Lower lobe of right lung (tissue), 2 donors: Measurements from ENCODE around the gene RUNX1. TPM values are rescaled to one million over a fixed set of nuclear protein-coding genes. Genes with fewer than 3 reads are reported as not detected.

ENCODE experiments used
- ATAC-seq, 2 donors: fragments of 200-7000 bp; cut with Tn5 transposase; one replicate each; pipeline ENCODE4 v1.9.1; 2020 to 2022; ENCODE audit warnings: mild to moderate bottlenecking in 2 of 2, moderate library complexity in 2 of 2
- DNase-seq: peaks from one replicate; pipeline ENCODE4 v3.0.0-alpha.2; 2020
- H3K27ac ChIP-seq: fragments of 200-600 bp; one replicate; pipeline ENCODE4 v1.8.0; 2022
- H3K27me3 ChIP-seq: fragments of 200-600 bp; one replicate; pipeline ENCODE4 v1.8.0; 2022; ENCODE audit warnings: low read depth
- H3K36me3 ChIP-seq: fragments of 200-600 bp; one replicate; pipeline ENCODE4 v1.8.0; 2022; ENCODE audit warnings: mild to moderate bottlenecking
- H3K4me1 ChIP-seq: fragments of 200-600 bp; one replicate; pipeline ENCODE4 v1.8.0; 2022
- H3K4me3 ChIP-seq: fragments of 200-600 bp; one replicate; pipeline ENCODE4 v1.8.0; 2022; ENCODE audit warnings: mild to moderate bottlenecking
- H3K9me3 ChIP-seq: fragments of 200-600 bp; one replicate; pipeline ENCODE4 v1.8.0; 2022
- intact Hi-C: fragments of 100-400 bp; cut with DNase I; formaldehyde crosslinking; loops from one replicate; pipeline ENCODE4 v1.11.0; 2022
- total RNA-seq: library from RNA; stranded (reverse); fragmentation: NEBNext Ultra II Directional; extraction: Animal tissue kit (Norgen Biotek cat#: 25700); gene quantifications from one replicate; pipeline ENCODE4 v1.2.1, GENCODE V29; 2021
- TF ChIP-seq, protein P1 (sequence below): fragments of 200-600 bp; IDR thresholded peaks from one replicate; pipeline ENCODE4 v1.8.0; 2022; ENCODE audit warnings: antibody characterized with exemption, mild to moderate bottlenecking
- donor health status: DM: no; HTN: yes; CAD: no; lungs with severe emphysema.

The RUNX1 gene
- total RNA-seq, 1 donor from 2014 or later, result 110 TPM

DNA sequence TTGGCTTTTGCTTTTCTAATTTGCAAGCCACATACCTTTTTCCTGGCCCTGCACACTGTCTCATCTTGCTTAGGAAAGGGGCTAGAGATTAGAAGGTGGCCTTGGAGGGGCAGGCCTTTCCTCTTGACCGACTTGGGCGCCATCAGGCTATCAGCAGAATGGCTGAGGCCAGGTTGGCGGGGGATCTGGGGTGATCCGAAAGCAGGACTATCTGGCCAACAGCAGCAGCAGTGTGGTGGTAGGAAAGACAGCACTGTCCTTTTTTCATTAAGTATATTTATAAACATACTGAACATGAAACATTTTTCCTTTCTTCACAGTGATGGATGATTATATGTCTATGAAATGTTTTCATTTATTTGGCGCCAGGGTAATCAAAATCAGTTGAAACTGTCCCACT is 23.5 kb upstream of the RUNX1 start:
- Histone ChIP-seq H3K27me3 (no peaks in the 10 kb centered on the region), H3K27ac (peak overlapping the region; percentile 46), H3K9me3 (no peaks in the 10 kb centered on the region), H3K4me1 (no peaks in the 10 kb centered on the region), H3K36me3 (no peaks in the 10 kb centered on the region), H3K4me3 (no peak overlapping the region)
- TF ChIP-seq, protein P1, sequence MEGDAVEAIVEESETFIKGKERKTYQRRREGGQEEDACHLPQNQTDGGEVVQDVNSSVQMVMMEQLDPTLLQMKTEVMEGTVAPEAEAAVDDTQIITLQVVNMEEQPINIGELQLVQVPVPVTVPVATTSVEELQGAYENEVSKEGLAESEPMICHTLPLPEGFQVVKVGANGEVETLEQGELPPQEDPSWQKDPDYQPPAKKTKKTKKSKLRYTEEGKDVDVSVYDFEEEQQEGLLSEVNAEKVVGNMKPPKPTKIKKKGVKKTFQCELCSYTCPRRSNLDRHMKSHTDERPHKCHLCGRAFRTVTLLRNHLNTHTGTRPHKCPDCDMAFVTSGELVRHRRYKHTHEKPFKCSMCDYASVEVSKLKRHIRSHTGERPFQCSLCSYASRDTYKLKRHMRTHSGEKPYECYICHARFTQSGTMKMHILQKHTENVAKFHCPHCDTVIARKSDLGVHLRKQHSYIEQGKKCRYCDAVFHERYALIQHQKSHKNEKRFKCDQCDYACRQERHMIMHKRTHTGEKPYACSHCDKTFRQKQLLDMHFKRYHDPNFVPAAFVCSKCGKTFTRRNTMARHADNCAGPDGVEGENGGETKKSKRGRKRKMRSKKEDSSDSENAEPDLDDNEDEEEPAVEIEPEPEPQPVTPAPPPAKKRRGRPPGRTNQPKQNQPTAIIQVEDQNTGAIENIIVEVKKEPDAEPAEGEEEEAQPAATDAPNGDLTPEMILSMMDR, result no peak
- intact Hi-C loops, result no loop called here
- DNase-seq (no peak), ATAC-seq (no peak)

DNA sequence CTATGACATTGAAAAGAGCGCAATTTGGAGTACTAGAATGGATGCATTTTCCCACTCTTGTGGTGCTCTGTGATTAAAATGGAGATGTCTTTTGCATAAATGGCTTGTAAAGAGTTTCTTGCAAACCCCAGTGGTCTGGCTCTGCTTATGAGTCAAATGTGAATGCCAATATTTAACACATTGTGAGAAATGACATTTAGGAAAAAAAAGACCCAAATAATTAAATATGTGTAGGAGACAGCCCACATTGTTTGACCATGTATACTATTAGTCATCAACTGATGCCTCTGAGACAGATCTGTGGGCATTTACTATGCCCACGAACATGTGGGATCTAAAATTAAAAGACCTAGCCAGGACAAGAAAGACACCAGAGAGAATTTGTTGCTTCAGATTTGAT is 22.2 kb upstream of the RUNX1 start:
- H3K27ac ChIP-seq, result no peak overlapping the region
- no peaks in the 10 kb centered on the region for H3K36me3 ChIP-seq
- no peaks in the 10 kb centered on the region for H3K4me1 ChIP-seq
- no peak overlapping the region for H3K4me3 ChIP-seq
- TF ChIP-seq, protein P1, result no peak
- intact Hi-C loops, result no loop called here
- DNase-seq (no peak), ATAC-seq (no peak)
- no peaks in the 10 kb centered on the region for H3K27me3 ChIP-seq
- H3K9me3 ChIP-seq, result no peaks in the 10 kb centered on the region

DNA sequence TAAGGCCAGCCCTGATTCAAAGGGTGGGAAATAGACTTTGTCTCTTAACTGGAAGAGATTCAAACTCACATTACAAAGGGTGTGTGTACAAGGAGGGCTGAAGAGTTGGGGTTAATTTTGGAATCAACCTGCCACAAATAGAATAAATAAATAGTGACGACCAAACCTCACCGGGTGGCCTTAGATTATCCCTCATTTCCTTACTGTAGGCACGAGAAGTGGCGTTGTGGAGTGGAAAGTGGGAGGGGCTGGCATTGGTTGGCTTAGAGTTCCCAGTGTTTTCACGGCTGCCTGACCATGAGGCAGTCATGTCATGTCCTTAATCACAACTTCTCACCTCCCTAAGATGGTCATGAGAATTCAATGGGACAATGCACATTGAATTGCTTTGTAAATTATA is 21.3 kb upstream of the RUNX1 start:
- TF ChIP-seq, protein P1, result no peak

DNA sequence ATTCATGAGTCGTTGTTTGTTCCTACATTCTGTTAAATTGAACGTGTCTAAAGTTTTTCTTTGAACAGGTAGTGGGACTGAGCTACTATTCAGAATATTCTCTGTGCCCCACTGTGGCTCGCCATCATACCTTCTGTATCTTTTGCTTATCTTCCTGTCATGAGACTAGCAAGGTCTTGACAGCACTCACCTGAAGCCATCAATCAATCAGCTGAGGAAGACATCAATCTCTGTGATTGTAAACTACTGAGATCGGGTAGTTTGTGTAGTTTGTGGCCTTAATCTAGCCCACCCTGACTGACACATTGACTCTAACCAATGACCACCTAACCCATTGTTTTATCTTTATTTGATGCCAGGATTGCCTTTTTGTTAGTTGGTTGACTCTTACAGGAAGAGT is 17.7 kb upstream of the RUNX1 start:
- intact Hi-C loops, result no loop called here

More for the DNA sequence above, 21.3 kb upstream of the RUNX1 start:
- H3K36me3 ChIP-seq, result no peaks in the 10 kb centered on the region
- no peak overlapping the region for H3K27ac ChIP-seq
- no peak for DNase-seq
- no peaks in the 10 kb centered on the region for H3K4me1 ChIP-seq
- intact Hi-C loops, result no loop called here
- H3K9me3 ChIP-seq, result no peaks in the 10 kb centered on the region
- H3K27me3 ChIP-seq, result no peaks in the 10 kb centered on the region
- ATAC-seq, result no peak
- no peak overlapping the region for H3K4me3 ChIP-seq

DNA sequence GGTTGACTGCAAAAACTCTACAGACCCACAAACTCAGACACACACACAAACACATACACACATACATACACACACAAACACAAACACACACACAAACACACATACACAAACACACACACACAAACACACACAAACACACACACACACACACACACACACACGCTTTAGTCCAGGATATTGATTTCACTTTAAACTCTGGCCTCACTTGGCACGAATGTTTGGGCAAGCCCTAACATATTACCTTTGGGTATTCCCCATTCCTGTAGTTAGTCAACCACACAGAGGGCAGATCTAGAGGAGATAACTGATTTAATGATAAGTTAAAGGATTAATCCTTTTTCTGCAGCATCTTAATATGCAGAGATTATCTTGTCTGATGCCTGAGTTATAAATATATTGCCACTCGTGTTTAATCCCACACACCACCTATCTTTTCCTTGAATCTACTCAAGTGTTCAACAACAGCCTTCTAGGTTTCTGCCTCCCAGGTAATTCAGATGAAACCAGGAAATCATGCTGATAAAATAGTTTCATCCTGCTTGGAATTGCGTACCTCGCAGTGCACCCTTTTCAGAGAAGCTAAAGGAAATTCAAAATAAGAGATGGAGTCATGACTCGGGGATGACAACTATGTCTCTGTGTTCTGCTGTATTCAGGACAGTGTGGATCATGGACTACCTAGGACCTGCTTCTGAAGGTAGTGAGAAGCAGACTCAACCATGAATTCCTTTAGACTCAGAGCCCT is 14.5 kb upstream of the RUNX1 start:
- no peaks in the 10 kb centered on the region for H3K4me1 ChIP-seq
- ATAC-seq (no peak), DNase-seq (no peak)
- no peaks in the 10 kb centered on the region for H3K36me3 ChIP-seq
- TF ChIP-seq, protein P1, result no peak
- H3K4me3 ChIP-seq, result no peak overlapping the region
- no peak overlapping the region for H3K27ac ChIP-seq
- no peaks in the 10 kb centered on the region for H3K9me3 ChIP-seq
- intact Hi-C loops, result no loop called here
- no peaks in the 10 kb centered on the region for H3K27me3 ChIP-seq

More for the DNA sequence above, 17.7 kb upstream of the RUNX1 start:
- Histone ChIP-seq H3K27me3 (no peaks in the 10 kb centered on the region), H3K4me3 (no peak overlapping the region), H3K9me3 (no peaks in the 10 kb centered on the region), H3K4me1 (no peaks in the 10 kb centered on the region), H3K27ac (no peak overlapping the region), H3K36me3 (no peaks in the 10 kb centered on the region)
- DNase-seq (no peak), ATAC-seq (no peak)
- TF ChIP-seq, protein P1, result no peak
